Hematopoietic multipotent progenitor cell (in vitro differentiated cells): ENCODE results near the gene REXO5. TPM values are rescaled to one million over a fixed set of nuclear protein-coding genes. Genes with fewer than 3 reads are reported as not detected.
"Not testable (repeated sequence)": the region's sequence is repeated elsewhere in the genome, so short reads cannot be mapped to it uniquely, and the experiment has no call there.

Source experiments
- DNase-seq, 3 donors: peaks; one replicate each; pipeline ENCODE4 v3.0.0-alpha.2; 2011 to 2015; ENCODE audit warnings: low read depth in 2 of 3, low spot score in 2 of 3
- total RNA-seq: library from RNA; depleted of rRNA; stranded (reverse); fragments of >200 nt; gene quantifications from one replicate; pipeline ENCODE4 v1.2.3, GENCODE V29; 2012

REXO5 gene
- 33.4 TPM for total RNA-seq

GRCh38 chr16:20806168-20807050, at the start of gene REXO5, which contains the start of gene ERI2:
Gene REXO5 (plus strand): TSS chr16:20806527. CDS start chr16:20806954, 427 bp downstream.
Gene ERI2 (minus strand): TSS chr16:20806472. CDS start chr16:20806430, 42 bp downstream.
- DNase-seq: peak; percentile 49 to 94 (median 92)

GRCh38 chr16:20760346-20760745, 46.0 kb upstream of the REXO5 start:
- DNase-seq: no peak

GRCh38 chr16:20761175-20761574, 45.2 kb upstream of the REXO5 start:
- no peak for DNase-seq

GRCh38 chr16:20762404-20763123, 43.8 kb upstream of the REXO5 start:
- no peak for DNase-seq

- peak; percentile 43 to 92 (median 82) for DNase-seq
These were observed 42.7 kb upstream of the REXO5 start, which contains the start of gene ACSM3 for GRCh38 chr16:20763461-20764232. Gene ACSM3 (plus strand): TSS chr16:20764014. CDS start chr16:20770035, 6,021 bp downstream.

GRCh38 chr16:20764448-20764847, 41.9 kb upstream of the REXO5 start:
- not testable (repeated sequence) for DNase-seq

GRCh38 chr16:20765732-20766131, 40.6 kb upstream of the REXO5 start:
- DNase-seq: no peak

- no peak for DNase-seq
These were observed 40.0 kb upstream of the REXO5 start for GRCh38 chr16:20766294-20766693.

- DNase-seq: no peak
These were observed 38.8 kb upstream of the REXO5 start for GRCh38 chr16:20767577-20767976.

- no peak for DNase-seq
These were observed 38.2 kb upstream of the REXO5 start for GRCh38 chr16:20768121-20768520.

- DNase-seq: no peak
These were observed 37.5 kb upstream of the REXO5 start for GRCh38 chr16:20768818-20769217.

GRCh38 chr16:20773679-20774078, 32.6 kb upstream of the REXO5 start:
- DNase-seq: no peak

- peak; percentile 17 to 79 (median 72) for DNase-seq
These were observed 31.5 kb upstream of the REXO5 start for GRCh38 chr16:20774703-20775362.

GRCh38 chr16:20781697-20782096, 24.6 kb upstream of the REXO5 start:
- DNase-seq: no peak

- DNase-seq: no peak
These were observed 23.9 kb upstream of the REXO5 start for GRCh38 chr16:20782470-20782869.

- no peak for DNase-seq
These were observed 22.1 kb upstream of the REXO5 start for GRCh38 chr16:20784204-20784603.

GRCh38 chr16:20789130-20789529, 17.2 kb upstream of the REXO5 start:
- no peak for DNase-seq

GRCh38 chr16:20791923-20792612, 14.3 kb upstream of the REXO5 start:
- no peak for DNase-seq

GRCh38 chr16:20798364-20798763, 8.0 kb upstream of the REXO5 start:
- no peak for DNase-seq

GRCh38 chr16:20799599-20799998, 6.7 kb upstream of the REXO5 start:
- DNase-seq: peak in 2 of 3 donors; percentile 22 to 72
